HepG2 (cell line): Measurements from ENCODE around the gene ACADS.

Source experiments
- FOXA3 ChIP-seq: IDR thresholded peaks from 2 replicates; pipeline ENCODE4 v1.6.1; 2016; ENCODE audit warnings: missing genetic modification reagents, missing compliant biosample characterization
- HOXA9 ChIP-seq: sonication (generic); formaldehyde crosslinking; IDR thresholded peaks from 2 replicates; pipeline ENCODE4 v1.8.1; 2022; ENCODE audit warnings: missing genetic modification reagents, mild to moderate bottlenecking, moderate library complexity, borderline replicate concordance
- MZF1 ChIP-seq: sonication (generic); formaldehyde crosslinking; IDR thresholded peaks from 2 replicates; pipeline ENCODE4 v1.8.1; 2023; ENCODE audit warnings: mild to moderate bottlenecking, missing genetic modification reagents, borderline replicate concordance
- POLR2A ChIP-seq, 2 experiments: IDR thresholded peaks; 2 replicates each; pipeline ENCODE4 v1.6.1; 2011; ENCODE audit warnings: low read depth in 2 of 2, low read length in 2 of 2, mild to moderate bottlenecking in 1 of 2, moderate library complexity in 1 of 2; ENCODE audit not compliant: insufficient read depth in 1 of 2
- RAD21 ChIP-seq: fragments of 450-650 bp; formaldehyde crosslinking; IDR thresholded peaks from 2 replicates; pipeline ENCODE4 v1.5.0; 2020; ENCODE audit warnings: mild to moderate bottlenecking
- SP5 ChIP-seq: IDR thresholded peaks from 2 replicates; pipeline ENCODE4 v1.6.1; 2016; ENCODE audit warnings: low read depth, borderline replicate concordance
- TCF7L2 ChIP-seq: IDR thresholded peaks from 2 replicates; pipeline ENCODE4 v1.6.1; 2011; ENCODE audit warnings: mild to moderate bottlenecking, low read depth, low read length, moderate library complexity
- ZBTB46 ChIP-seq: sonication (generic); formaldehyde crosslinking; IDR thresholded peaks from 2 replicates; pipeline ENCODE4 v1.4.0; 2020; ENCODE audit warnings: mild to moderate bottlenecking, missing genetic modification reagents, borderline replicate concordance
- ZFP90 ChIP-seq: sonication (generic); formaldehyde crosslinking; IDR thresholded peaks from 2 replicates; pipeline ENCODE4 v1.8.0; 2022; ENCODE audit warnings: missing genetic modification reagents, mild to moderate bottlenecking, inconsistent platforms, borderline replicate concordance
- ZNF660 ChIP-seq: sonication (generic); formaldehyde crosslinking; IDR thresholded peaks from 2 replicates; pipeline ENCODE4 v1.5.1; 2020; ENCODE audit warnings: mild to moderate bottlenecking, low read depth, missing genetic modification reagents, borderline replicate concordance
- TF ChIP-seq, protein P1 (sequence below): sonication (generic); formaldehyde crosslinking; IDR thresholded peaks from 2 replicates; pipeline ENCODE4 v1.5.0; 2020; ENCODE audit warnings: mild to moderate bottlenecking, missing genetic modification reagents, moderate library complexity
- TF ChIP-seq, protein P2 (sequence below): sonication (generic); formaldehyde crosslinking; IDR thresholded peaks from 2 replicates; pipeline ENCODE4 v1.4.0; 2020; ENCODE audit warnings: missing genetic modification reagents

GRCh38 chr12:120736404-120737331, 11.0 kb downstream of the ACADS start:
- TF ChIP-seq ZBTB46 (CRISPR knock-in tag) (no peak), POLR2A (IDR thresholded peaks at IDR 0.05; ENCODE audit: insufficient read depth in 1 of 2, low read depth in 2 of 2, low read length in 2 of 2) (no peak), ZNF660 (CRISPR knock-in tag) (no peak), TCF7L2 (no peak), ZFP90 (CRISPR knock-in tag) (no peak), SP5 (no peak), HOXA9 (CRISPR knock-in tag) (no peak), FOXA3 (no peak), MZF1 (no peak), RAD21 (CRISPR knock-in tag) (no peak)
- TF ChIP-seq, protein P1, sequence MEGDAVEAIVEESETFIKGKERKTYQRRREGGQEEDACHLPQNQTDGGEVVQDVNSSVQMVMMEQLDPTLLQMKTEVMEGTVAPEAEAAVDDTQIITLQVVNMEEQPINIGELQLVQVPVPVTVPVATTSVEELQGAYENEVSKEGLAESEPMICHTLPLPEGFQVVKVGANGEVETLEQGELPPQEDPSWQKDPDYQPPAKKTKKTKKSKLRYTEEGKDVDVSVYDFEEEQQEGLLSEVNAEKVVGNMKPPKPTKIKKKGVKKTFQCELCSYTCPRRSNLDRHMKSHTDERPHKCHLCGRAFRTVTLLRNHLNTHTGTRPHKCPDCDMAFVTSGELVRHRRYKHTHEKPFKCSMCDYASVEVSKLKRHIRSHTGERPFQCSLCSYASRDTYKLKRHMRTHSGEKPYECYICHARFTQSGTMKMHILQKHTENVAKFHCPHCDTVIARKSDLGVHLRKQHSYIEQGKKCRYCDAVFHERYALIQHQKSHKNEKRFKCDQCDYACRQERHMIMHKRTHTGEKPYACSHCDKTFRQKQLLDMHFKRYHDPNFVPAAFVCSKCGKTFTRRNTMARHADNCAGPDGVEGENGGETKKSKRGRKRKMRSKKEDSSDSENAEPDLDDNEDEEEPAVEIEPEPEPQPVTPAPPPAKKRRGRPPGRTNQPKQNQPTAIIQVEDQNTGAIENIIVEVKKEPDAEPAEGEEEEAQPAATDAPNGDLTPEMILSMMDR (CRISPR knock-in tag): no peak
- TF ChIP-seq, protein P2, sequence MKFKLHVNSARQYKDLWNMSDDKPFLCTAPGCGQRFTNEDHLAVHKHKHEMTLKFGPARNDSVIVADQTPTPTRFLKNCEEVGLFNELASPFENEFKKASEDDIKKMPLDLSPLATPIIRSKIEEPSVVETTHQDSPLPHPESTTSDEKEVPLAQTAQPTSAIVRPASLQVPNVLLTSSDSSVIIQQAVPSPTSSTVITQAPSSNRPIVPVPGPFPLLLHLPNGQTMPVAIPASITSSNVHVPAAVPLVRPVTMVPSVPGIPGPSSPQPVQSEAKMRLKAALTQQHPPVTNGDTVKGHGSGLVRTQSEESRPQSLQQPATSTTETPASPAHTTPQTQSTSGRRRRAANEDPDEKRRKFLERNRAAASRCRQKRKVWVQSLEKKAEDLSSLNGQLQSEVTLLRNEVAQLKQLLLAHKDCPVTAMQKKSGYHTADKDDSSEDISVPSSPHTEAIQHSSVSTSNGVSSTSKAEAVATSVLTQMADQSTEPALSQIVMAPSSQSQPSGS: no peak
